ENCODE measurements around the gene LAMTOR1. TPM values are rescaled to one million over a fixed set of nuclear protein-coding genes. Genes with fewer than 3 reads are reported as not detected.

Gene LAMTOR1
- total and polyA plus RNA-seq, 10 of the 15 experiments (the other 5 are each of a cell fraction or from before 2014, with no cell fraction given) = 58.8 to 141 (median 110) TPM

- TF ChIP-seq KLF5 (IDR thresholded peaks at IDR 0.05; ENCODE audit: partially characterized antibody) = no peak
- peak; percentile 94 for TF ChIP-seq MLLT1 (IDR thresholded peaks at IDR 0.05)
- TF ChIP-seq SMARCA5 (IDR thresholded peaks at IDR 0.05) = 0 out of 2 replicates have a peak, but pooled peaks have one; percentile 58
- no peak for TF ChIP-seq SMAD1 (IDR thresholded peaks at IDR 0.05; ENCODE audit: low read depth, partially characterized antibody)
- TF ChIP-seq HDAC2 (IDR thresholded peaks at IDR 0.05) = no peak
- no peak for TF ChIP-seq CBX3 (IDR thresholded peaks at IDR 0.05; ENCODE audit: borderline replicate concordance, low read depth)
- no peak for TF ChIP-seq BCL3 (IDR thresholded peaks at IDR 0.05; ENCODE audit: borderline replicate concordance, insufficient read depth, low read depth, low read length, poor library complexity, severe bottlenecking)
- no peak for TF ChIP-seq POLR2A (IDR thresholded peaks at IDR 0.05; ENCODE audit: low read depth, low read length)
- TF ChIP-seq HSF1 (IDR thresholded peaks at IDR 0.05; ENCODE audit: low read depth, low read length) = no peak
Measured at GRCh38 chr11:72103754-72104167, 664 bp upstream of the LAMTOR1 start (continued).
